Natural killer cell (primary cell): ENCODE results near the gene CDK17. TPM values are rescaled to one million over a fixed set of nuclear protein-coding genes. Genes with fewer than 3 reads are reported as not detected.

Experiments used
- ATAC-seq, 3 donors: fragments of 150-1000 bp in 2 of 3; fragments of 200-7000 bp in 1 of 3; cut with Tn5 transposase; 1 replicate in 1 of 3; 2 replicates in 2 of 3; pipeline ENCODE4 v1.10.0; 2021; ENCODE audit warnings: mild to moderate bottlenecking in 2 of 3, moderate library complexity in 2 of 3
- DNase-seq, 2 donors: peaks; one replicate each; pipeline versions ENCODE4 v3.0.0 to v3.0.0-alpha.2; 2013 to 2021; ENCODE audit warnings: mixed read lengths in 1 of 2
- H3K27ac ChIP-seq: one replicate; pipeline ENCODE4 v1.5.1; 2013; ENCODE audit warnings: mild to moderate bottlenecking, low read length
- H3K27me3 ChIP-seq: one replicate; pipeline ENCODE4 v1.6.1; 2013; ENCODE audit warnings: low read length; ENCODE audit not compliant: control insufficient read depth, insufficient read depth
- H3K36me3 ChIP-seq: one replicate; pipeline ENCODE4 v1.6.1; 2013; ENCODE audit warnings: low read length; ENCODE audit not compliant: control insufficient read depth, insufficient read depth
- H3K4me1 ChIP-seq: one replicate; pipeline ENCODE4 v1.6.1; 2013; ENCODE audit warnings: low read length; ENCODE audit not compliant: control insufficient read depth, insufficient read depth
- H3K4me3 ChIP-seq: one replicate; pipeline ENCODE4 v1.5.1; 2013; ENCODE audit warnings: low read length
- H3K9me3 ChIP-seq: one replicate; pipeline ENCODE4 v1.6.1; 2013; ENCODE audit warnings: low read length; ENCODE audit not compliant: control insufficient read depth, insufficient read depth
- H3K27ac Mint-ChIP-seq, 2 donors: one replicate each; pipeline ENCODE4 v1.8.0; 2022; ENCODE audit warnings: mild to moderate bottlenecking in 2 of 2, mixed read lengths in 2 of 2, moderate library complexity in 1 of 2
- H3K27me3 Mint-ChIP-seq, 2 donors: one replicate each; pipeline ENCODE4 v1.8.0; 2022; ENCODE audit warnings: low read depth in 2 of 2, mixed read lengths in 2 of 2
- H3K36me3 Mint-ChIP-seq: one replicate; pipeline ENCODE4 v1.8.0; 2022; ENCODE audit warnings: mixed read lengths
- H3K4me1 Mint-ChIP-seq, 2 donors: one replicate each; pipeline ENCODE4 v1.8.0; 2022; ENCODE audit warnings: mixed read lengths in 2 of 2
- H3K4me3 Mint-ChIP-seq: one replicate; pipeline ENCODE4 v1.8.0; 2022; ENCODE audit warnings: mild to moderate bottlenecking, moderate library complexity, mixed read lengths
- H3K9me3 Mint-ChIP-seq, 2 donors: one replicate each; pipeline ENCODE4 v1.8.0; 2022; ENCODE audit warnings: mixed read lengths in 2 of 2
- WGBS: methylation state at CpG from one replicate; pipeline ENCODE4 v1.1.7; 2013; ENCODE audit warnings: missing lambda C conversion rate; ENCODE audit not compliant: insufficient coverage; 5-methylcytosine and 5-hydroxymethylcytosine counted together
- intact Hi-C: fragments of 100-400 bp; cut with micrococcal nuclease; formaldehyde crosslinking; loops from one replicate; pipeline ENCODE4 v1.14.2; 2022
- total RNA-seq, 4 donors: library from RNA; stranded (reverse); fragments of 120-200 nt in 1 of 4; gene quantifications; one replicate each; pipeline versions ENCODE4 v1.2.3 to v1.2.4, GENCODE V29; 2013 to 2022
- TF ChIP-seq, protein P1 (sequence below): fragments of 200-600 bp; IDR thresholded peaks from one replicate; pipeline ENCODE4 v1.8.0; 2022; ENCODE audit warnings: antibody characterized with exemption

Gene CDK17
- total RNA-seq, 3 donors from 2014 or later (not counting 1 experiment from before 2014, with no cell fraction given): 199 to 234 (median 232) TPM

DNA sequence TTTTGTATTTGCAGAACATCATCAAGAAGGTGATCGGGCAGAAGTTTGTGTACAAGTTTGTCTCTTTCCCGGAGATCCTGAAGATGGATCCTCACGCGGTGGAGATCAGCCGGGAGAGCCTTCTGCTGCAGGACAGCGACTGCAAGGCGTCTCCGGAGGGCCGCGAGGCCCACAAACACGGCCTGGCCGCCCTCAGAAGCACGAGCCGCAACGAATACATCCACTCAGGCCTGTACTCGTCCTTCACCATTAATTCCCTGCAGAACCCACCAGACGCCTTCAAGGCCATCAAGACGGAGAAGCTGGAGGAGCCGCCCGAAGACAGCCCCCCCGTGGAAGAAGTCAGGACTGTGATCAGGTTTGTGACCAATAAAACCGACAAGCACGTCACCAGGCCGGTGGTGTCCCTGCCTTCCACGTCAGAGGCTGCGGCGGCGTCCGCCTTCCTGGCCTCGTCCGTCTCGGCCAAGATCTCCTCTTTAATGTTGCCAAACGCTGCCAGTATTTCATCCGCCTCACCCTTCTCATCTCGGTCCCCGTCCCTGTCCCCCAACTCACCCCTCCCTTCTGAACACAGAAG is 153.2 kb downstream of the CDK17 start:
- Mint-ChIP-seq H3K4me3 (no peak overlapping the region), H3K9me3 (no peaks in the 10 kb centered on the region), H3K36me3 (no peaks in the 10 kb centered on the region), H3K27ac (peak overlapping the region in 1 of 2 donors; percentile 53), H3K27me3 (no peaks in the 10 kb centered on the region), H3K4me1 (peaks cover 45 to 58% of the 10 kb centered on the region in 2 donors)
- H3K27ac ChIP-seq: no peak overlapping the region
- H3K9me3 ChIP-seq: no peaks in the 10 kb centered on the region
- intact Hi-C loops: no loop called here
- no peak for ATAC-seq
- DNase-seq: no peak
- H3K27me3 ChIP-seq: no peaks in the 10 kb centered on the region
- 98% methylated on average over 36 of the region's 36 CpGs for WGBS
- H3K4me3 ChIP-seq: no peak overlapping the region
- H3K36me3 ChIP-seq: peaks cover 25% of the 10 kb centered on the region
- H3K4me1 ChIP-seq: peaks cover 34% of the 10 kb centered on the region
- TF ChIP-seq, protein P1, sequence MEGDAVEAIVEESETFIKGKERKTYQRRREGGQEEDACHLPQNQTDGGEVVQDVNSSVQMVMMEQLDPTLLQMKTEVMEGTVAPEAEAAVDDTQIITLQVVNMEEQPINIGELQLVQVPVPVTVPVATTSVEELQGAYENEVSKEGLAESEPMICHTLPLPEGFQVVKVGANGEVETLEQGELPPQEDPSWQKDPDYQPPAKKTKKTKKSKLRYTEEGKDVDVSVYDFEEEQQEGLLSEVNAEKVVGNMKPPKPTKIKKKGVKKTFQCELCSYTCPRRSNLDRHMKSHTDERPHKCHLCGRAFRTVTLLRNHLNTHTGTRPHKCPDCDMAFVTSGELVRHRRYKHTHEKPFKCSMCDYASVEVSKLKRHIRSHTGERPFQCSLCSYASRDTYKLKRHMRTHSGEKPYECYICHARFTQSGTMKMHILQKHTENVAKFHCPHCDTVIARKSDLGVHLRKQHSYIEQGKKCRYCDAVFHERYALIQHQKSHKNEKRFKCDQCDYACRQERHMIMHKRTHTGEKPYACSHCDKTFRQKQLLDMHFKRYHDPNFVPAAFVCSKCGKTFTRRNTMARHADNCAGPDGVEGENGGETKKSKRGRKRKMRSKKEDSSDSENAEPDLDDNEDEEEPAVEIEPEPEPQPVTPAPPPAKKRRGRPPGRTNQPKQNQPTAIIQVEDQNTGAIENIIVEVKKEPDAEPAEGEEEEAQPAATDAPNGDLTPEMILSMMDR: no peak

DNA sequence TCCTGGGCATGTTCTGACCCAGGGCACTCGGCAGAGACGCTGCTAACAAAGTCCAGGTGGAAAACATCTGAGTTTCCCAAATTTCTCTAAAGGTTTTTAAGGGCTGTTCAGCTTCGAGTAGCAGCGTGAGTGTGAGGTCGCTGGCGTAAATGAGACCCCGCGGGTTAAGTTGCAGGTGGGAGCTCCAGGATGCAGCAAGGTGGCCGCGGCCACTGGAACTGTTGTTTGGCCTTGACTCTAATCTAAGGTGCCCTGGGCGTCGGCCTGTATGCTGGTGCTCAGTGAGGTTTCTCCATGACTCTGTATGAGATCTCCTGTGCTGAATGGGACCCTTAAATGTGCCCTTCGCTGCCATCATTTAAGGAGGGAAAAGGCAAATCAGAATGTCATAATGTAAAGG is 155.4 kb downstream of the CDK17 start:
- peak overlapping the region in 1 of 2 donors; percentile 53 for H3K27ac Mint-ChIP-seq
- no peaks in the 10 kb centered on the region for H3K27me3 Mint-ChIP-seq
- Histone ChIP-seq H3K4me3 (no peak overlapping the region), H3K27ac (no peak overlapping the region), H3K9me3 (no peaks in the 10 kb centered on the region), H3K27me3 (no peaks in the 10 kb centered on the region), H3K4me1 (peaks cover 45% of the 10 kb centered on the region), H3K36me3 (peaks cover 22% of the 10 kb centered on the region)
- DNase-seq (no peak), ATAC-seq (no peak)
- H3K9me3 Mint-ChIP-seq: no peaks in the 10 kb centered on the region
- WGBS: 94% methylated on average over 13 of the region's 13 CpGs
- peaks cover 48 to 61% of the 10 kb centered on the region in 2 donors for H3K4me1 Mint-ChIP-seq
- no peaks in the 10 kb centered on the region for H3K36me3 Mint-ChIP-seq
- no peak overlapping the region for H3K4me3 Mint-ChIP-seq
- TF ChIP-seq, protein P1: no peak
- intact Hi-C loops: loop anchor here (5.0 kb wide), 1 partner anchor 257 kb away; no protein-coding TSS in a partner anchor

DNA sequence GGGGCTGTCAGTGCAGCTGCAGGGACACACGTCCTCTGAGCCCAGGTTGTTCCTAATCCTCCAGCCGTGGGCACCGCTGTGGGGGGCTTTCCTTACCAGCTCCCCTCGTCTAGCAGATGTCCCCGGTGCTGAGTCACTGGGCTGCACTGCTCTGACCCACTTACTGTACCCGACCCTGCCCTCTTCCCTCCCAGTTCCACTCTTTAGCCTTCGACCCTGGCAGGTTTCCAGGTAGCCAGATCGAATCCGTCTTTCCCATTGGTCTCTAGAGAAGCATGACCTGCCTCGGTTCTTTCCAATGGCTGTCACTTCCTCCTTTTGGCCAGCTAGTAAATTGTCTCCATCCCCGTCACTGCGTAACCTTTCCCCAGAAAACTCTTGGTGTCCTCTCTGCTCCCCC is 157.6 kb downstream of the CDK17 start:
- no peaks in the 10 kb centered on the region for H3K36me3 Mint-ChIP-seq
- H3K4me3 Mint-ChIP-seq: peak overlapping the region; percentile 90
- ATAC-seq: peak; percentile 14 to 28 (median 27)
- peak overlapping the region; percentile 87 to 95 for H3K27ac Mint-ChIP-seq
- H3K27me3 ChIP-seq: no peaks in the 10 kb centered on the region
- intact Hi-C loops: loop anchor here (1.0 to 5.0 kb wide), 2 partner anchors 247 to 260 kb away; partner anchors contain the start of gene CFAP54
- peaks cover 12% of the 10 kb centered on the region for H3K36me3 ChIP-seq
- TF ChIP-seq, protein P1: no peak
- no peak overlapping the region for H3K4me3 ChIP-seq
- peaks cover 56 to 68% of the 10 kb centered on the region in 2 donors for H3K4me1 Mint-ChIP-seq
- 78% methylated on average over 12 of the region's 12 CpGs for WGBS
- no peaks in the 10 kb centered on the region for H3K9me3 Mint-ChIP-seq
- DNase-seq: peak; percentile 51 to 56
- H3K27ac ChIP-seq: peak overlapping the region; percentile 98
- H3K4me1 ChIP-seq: peaks cover 57% of the 10 kb centered on the region
- H3K9me3 ChIP-seq: no peaks in the 10 kb centered on the region
- no peaks in the 10 kb centered on the region for H3K27me3 Mint-ChIP-seq
